NCI-H1930 (cell line): Measurements from ENCODE around the gene B3GALNT2.

Source experiments
- DNase-seq, 2 experiments: peaks; one replicate each; lab custom pipeline; 2025; lab: John Stamatoyannopoulos, UW

Gene B3GALNT2

DNA sequence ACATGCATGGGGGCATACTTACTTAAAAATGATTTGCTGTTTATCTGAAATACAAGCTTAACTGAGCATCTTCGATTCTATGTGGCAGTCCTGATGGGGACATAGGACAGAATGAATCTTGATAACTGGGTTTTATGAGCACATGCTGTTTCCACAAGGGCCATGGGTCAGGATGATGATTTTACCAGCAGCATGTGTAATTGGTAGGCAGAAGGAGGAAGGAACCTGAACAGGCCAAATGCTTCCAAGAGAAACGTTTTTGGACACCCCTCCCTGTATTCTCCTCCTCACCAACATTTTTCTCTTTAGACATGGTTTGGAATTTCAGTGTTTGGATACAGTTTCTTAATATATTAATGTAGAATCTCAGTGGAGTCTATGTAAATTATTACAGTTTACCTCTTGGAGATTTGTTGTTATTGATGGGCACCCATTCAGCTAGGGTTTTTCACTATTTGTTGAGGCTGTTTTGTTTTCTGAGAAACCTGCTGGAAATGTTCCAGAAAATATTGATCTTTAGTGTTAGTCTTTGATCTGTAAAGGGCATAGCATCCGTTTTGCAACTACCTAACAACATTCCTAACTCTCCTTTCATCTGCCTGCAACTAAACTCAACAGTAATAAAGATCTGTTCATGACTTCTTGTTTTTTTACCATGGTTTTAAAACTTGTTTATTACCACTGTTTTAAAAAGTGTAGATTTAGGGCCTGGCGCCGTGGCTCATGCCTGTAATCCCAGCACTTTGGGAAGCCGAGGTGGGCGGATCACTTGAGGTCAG, 95.0 kb downstream of the B3GALNT2 start:
- DNase-seq, result no peak

DNA sequence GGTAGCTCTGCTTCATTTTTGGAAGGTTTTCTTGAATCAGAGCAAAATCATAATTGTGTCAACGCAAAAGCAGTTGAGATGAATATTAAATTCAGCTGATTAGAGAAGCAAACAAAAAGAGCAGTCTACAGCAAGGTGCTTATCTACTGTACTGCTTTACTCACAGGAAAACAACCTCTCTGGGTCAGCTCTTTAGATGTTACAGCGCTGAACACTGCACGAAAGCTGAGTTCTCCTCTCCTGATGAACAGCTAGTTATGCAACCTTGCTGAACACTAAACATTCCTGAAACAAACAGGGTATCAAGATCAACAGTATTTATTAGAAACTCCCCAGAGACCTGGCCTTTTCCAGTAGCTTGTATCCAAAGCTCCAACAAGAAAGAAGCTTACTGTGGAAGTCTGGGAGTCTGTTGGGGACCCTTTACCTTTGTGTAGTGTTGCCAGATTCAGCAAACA, 95.7 kb downstream of the B3GALNT2 start:
- DNase-seq, result no peak

DNA sequence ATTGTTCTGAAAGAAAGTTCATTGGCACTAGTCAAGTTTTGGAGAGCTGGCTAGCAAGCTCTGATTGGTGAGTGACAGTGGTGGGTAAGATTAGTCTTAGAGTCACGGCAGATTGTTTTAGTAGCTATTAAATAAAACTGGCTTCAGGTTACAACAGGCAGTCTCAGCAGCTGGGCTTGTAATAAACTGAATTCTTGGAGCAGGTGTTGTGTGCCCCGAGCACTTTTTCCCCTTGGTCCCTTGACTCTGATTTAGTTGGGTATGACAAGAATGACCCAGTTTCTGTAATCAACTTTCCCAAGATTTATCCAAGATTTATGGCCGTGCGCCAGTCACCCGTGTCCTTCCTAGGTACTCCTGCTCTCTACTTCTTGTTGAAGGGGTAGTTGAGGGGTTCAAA, 96.8 kb downstream of the B3GALNT2 start:
- DNase-seq, result no peak

DNA sequence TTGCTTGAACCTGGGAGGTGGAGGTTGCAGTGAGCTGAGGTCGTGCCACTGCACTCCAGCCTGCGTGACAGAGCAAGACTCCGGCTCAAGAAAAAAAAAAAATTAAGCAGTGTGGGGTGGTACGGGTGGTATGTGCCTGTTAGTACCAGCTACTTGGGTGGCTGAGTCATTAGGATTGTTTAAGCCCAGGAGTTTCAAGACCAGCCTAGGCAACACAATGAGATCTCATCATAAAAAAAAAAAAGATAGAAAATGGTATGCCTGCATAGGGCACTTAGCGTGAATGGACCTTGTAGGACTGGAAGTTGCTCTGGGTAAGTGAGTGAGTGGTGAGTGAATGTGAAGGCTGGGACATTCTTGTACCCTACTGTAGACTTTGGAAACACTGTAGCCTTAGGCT, 100.1 kb downstream of the B3GALNT2 start:
- no peak for DNase-seq

DNA sequence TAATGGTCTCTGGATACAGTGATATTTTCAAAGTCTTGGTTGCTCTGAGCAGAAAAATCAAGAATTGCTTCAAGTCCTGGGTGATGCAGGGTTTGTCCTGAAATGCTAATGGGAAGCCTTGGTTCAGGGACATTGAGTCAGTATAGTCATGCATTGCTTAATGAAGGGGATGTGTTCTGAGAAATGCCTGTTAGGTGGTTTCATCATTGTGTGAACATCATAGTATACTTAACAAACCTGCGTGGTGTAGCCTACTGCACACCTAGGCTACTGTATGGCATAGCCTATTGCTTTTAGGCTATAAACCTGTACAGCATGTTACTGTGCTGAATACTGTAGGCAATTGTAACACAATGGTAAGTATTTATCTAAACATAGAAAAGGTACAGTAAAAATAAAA, 100.7 kb downstream of the B3GALNT2 start:
- no peak for DNase-seq

DNA sequence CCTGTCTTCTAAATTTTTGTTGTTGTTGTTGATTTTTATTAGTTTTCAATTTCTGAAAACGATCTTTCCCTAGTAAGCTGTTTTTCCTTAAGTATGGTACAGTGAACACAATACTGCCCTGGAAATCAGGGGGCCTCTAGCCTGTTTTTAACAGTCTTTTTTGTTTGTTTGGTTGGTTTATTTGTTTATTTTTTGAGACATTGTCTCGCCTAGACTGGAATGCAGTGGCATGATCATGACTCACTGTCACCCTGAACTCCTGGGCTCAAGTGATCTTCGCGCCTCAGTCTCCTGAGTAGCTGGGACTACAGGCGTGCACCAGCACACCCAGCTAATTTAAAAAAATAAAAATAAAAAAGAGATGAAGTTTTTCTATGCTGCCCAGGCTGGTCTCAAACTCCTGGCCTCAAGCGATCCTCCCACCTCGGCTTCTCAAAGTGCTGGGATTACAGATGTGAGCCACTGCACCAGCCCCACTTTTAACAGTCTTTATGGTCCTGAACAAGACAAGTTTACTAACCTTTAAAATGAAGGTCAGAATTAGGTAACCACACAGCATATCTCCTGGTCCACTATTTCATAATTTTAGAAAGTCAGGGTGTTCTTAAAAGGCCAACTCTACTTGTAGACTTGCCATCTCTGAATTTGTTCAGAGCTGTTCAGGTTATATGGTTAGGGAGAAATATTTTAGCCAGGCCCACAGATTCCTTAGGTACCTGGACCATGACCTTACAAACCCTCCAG, 101.6 kb downstream of the B3GALNT2 start:
- no peak for DNase-seq

DNA sequence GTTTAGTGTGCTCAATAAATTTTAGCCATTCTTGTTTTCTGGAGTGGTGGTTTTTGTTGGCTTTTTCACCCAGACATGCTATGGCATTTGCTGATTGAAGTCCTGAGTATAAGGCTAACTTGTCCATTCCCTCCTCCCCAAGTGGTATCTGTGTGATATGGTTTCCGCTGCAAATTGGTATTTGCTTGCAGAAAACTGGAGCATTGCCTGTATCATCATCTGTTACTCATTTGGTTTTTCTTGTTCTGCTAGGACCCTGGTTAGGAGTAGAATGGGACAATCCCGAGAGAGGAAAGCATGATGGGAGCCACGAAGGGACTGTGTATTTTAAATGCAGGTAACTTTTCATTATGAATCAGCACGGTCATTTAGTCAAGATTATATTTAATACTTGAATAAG, 103.0 kb downstream of the B3GALNT2 start:
- DNase-seq, result no peak
